GM23338 (cell line): ENCODE results near the gene GNG12. TPM values are rescaled to one million over a fixed set of nuclear protein-coding genes. Genes with fewer than 3 reads are reported as not detected.

Experiments used
- ATAC-seq: fragments of 200-7000 bp; cut with Tn5 transposase; 3 replicates; pipeline ENCODE4 v1.9.1; 2020
- DNase-seq: peaks from one replicate; pipeline ENCODE4 v3.0.0-alpha.2; 2015; ENCODE audit warnings: low spot score
- H2AFZ ChIP-seq: fragments of 200-600 bp; sonication (generic); 2 replicates; pipeline ENCODE4 v1.8.0; 2016; ENCODE audit warnings: antibody characterized with exemption, mild to moderate bottlenecking, moderate library complexity
- H3F3A ChIP-seq: fragments of 200-600 bp; sonication (generic); replicated peaks from 2 replicates; pipeline ENCODE4 v1.8.0; 2017; ENCODE audit warnings: antibody characterized with exemption, mixed run types, low read depth
- H3K27ac ChIP-seq: fragments of 200-600 bp; sonication (generic); 2 replicates; pipeline ENCODE4 v1.6.1; 2016; ENCODE audit warnings: low read depth
- H3K27me3 ChIP-seq: fragments of 200-600 bp; sonication (generic); 2 replicates; pipeline ENCODE4 v1.8.0; 2016; ENCODE audit warnings: mild to moderate bottlenecking, mixed run types, moderate library complexity; ENCODE audit not compliant: insufficient read depth
- H3K36me3 ChIP-seq: fragments of 200-600 bp; sonication (generic); 2 replicates; pipeline ENCODE4 v1.8.0; 2016; ENCODE audit warnings: mild to moderate bottlenecking; ENCODE audit not compliant: insufficient read depth
- H3K4me1 ChIP-seq: fragments of 200-600 bp; sonication (generic); 2 replicates; pipeline ENCODE4 v1.8.0; 2016; ENCODE audit warnings: mild to moderate bottlenecking, moderate library complexity; ENCODE audit not compliant: insufficient read depth
- H3K4me2 ChIP-seq: fragments of 200-600 bp; sonication (generic); 2 replicates; pipeline ENCODE4 v1.7.1; 2017; ENCODE audit warnings: mixed run types
- H3K4me3 ChIP-seq: fragments of 200-600 bp; sonication (generic); 2 replicates; pipeline ENCODE4 v1.6.1; 2016; ENCODE audit warnings: mixed run types
- H3K79me2 ChIP-seq: fragments of 200-600 bp; sonication (generic); replicated peaks from 2 replicates; pipeline ENCODE4 v1.8.0; 2017; ENCODE audit warnings: mild to moderate bottlenecking; ENCODE audit not compliant: insufficient read depth
- H3K9me2 ChIP-seq: fragments of 200-600 bp; sonication (generic); 2 replicates; pipeline ENCODE4 v1.8.0; 2017; ENCODE audit not compliant: insufficient read depth
- H4K20me1 ChIP-seq: fragments of 200-600 bp; sonication (generic); replicated peaks from 2 replicates; pipeline ENCODE4 v1.8.0; 2017; ENCODE audit warnings: mild to moderate bottlenecking; ENCODE audit not compliant: insufficient read depth
- H3K27ac Mint-ChIP-seq: 2 replicates; pipeline ENCODE4 v1.8.0; 2020; ENCODE audit warnings: inconsistent platforms, mild to moderate bottlenecking, moderate library complexity, mixed read lengths
- H3K27me3 Mint-ChIP-seq: 3 replicates; pipeline ENCODE4 v1.8.0; 2022; ENCODE audit warnings: low read depth, mild to moderate bottlenecking, moderate library complexity, mixed read lengths, inconsistent platforms; ENCODE audit not compliant: insufficient read depth, poor library complexity
- H3K36me3 Mint-ChIP-seq: 3 replicates; pipeline ENCODE4 v1.8.0; 2021; ENCODE audit warnings: low read depth, mild to moderate bottlenecking, inconsistent platforms, moderate library complexity, mixed read lengths
- H3K4me1 Mint-ChIP-seq: 3 replicates; pipeline ENCODE4 v1.8.0; 2020; ENCODE audit warnings: mild to moderate bottlenecking, inconsistent platforms, mixed read lengths
- H3K4me3 Mint-ChIP-seq: 3 replicates; pipeline ENCODE4 v1.8.0; 2021; ENCODE audit warnings: moderate library complexity, mild to moderate bottlenecking, inconsistent platforms, mixed read lengths
- H3K9me3 Mint-ChIP-seq: 3 replicates; pipeline ENCODE4 v1.8.0; 2020; ENCODE audit warnings: moderate library complexity, mild to moderate bottlenecking, inconsistent platforms, mixed read lengths
- CREB1 ChIP-seq: fragments of 250-450 bp; sonication (Bioruptor Pico); IDR thresholded peaks from 2 replicates; pipeline ENCODE4 v1.5.0; 2020; ENCODE audit warnings: low read depth, mild to moderate bottlenecking, moderate library complexity
- ETS1 ChIP-seq: IDR thresholded peaks from 2 replicates; pipeline ENCODE4 v1.6.1; 2016; ENCODE audit warnings: antibody characterized with exemption
- EZH2phosphoT487 ChIP-seq: fragments of 200-600 bp; sonication (generic); IDR thresholded peaks from one replicate; pipeline ENCODE4 v1.8.1; 2018; ENCODE audit warnings: antibody characterized with exemption; ENCODE audit not compliant: unreplicated experiment
- JUNB ChIP-seq: IDR thresholded peaks from one replicate; pipeline ENCODE4 v1.6.1; 2016; ENCODE audit warnings: antibody characterized with exemption; ENCODE audit not compliant: unreplicated experiment
- NANOG ChIP-seq: IDR thresholded peaks from 2 replicates; pipeline ENCODE4 v1.6.1; 2016; ENCODE audit warnings: antibody characterized with exemption, borderline replicate concordance
- POLR2AphosphoS5 ChIP-seq: IDR thresholded peaks from 2 replicates; pipeline ENCODE4 v1.6.1; 2016; ENCODE audit warnings: antibody characterized with exemption, low read depth
- REST ChIP-seq: IDR thresholded peaks from one replicate; pipeline ENCODE4 v1.6.1; 2018; ENCODE audit warnings: antibody characterized with exemption; ENCODE audit not compliant: unreplicated experiment
- STAT1 ChIP-seq: IDR thresholded peaks from one replicate; pipeline ENCODE4 v1.6.1; 2016; ENCODE audit warnings: antibody characterized with exemption; ENCODE audit not compliant: unreplicated experiment
- ZNF114 ChIP-seq: fragments of 250-450 bp; sonication (Bioruptor Pico); IDR thresholded peaks from 2 replicates; pipeline ENCODE4 v1.5.0; 2020; ENCODE audit warnings: mild to moderate bottlenecking, moderate library complexity
- ZNF331 ChIP-seq: fragments of 250-450 bp; sonication (Bioruptor Pico); IDR thresholded peaks from 2 replicates; pipeline ENCODE4 v1.5.0; 2020; ENCODE audit warnings: low read depth, mild to moderate bottlenecking, moderate library complexity
- ZNF462 ChIP-seq: fragments of 250-450 bp; sonication (Bioruptor Pico); IDR thresholded peaks from 2 replicates; pipeline ENCODE4 v1.5.0; 2020; ENCODE audit warnings: mild to moderate bottlenecking, moderate library complexity
- polyA plus RNA-seq: library from polyadenylated mRNA; unstranded; fragments of >200 nt; fragmentation: Nextera tagmentation; extraction: Ambion mirVana; gene quantifications from 2 replicates; pipeline ENCODE4 v1.2.1, GENCODE V29; 2016
- total RNA-seq: library from RNA; depleted of rRNA; stranded (reverse); fragments of >200 nt; shearing (Covaris generic); gene quantifications from 2 replicates; pipeline ENCODE4 v1.2.3, GENCODE V29; 2014

GNG12 gene
- total and polyA plus RNA-seq, 2 experiments from 2014 or later, result 13.4 to 33.0 TPM

- no peak for TF ChIP-seq ZNF462 (CRISPR knock-in tag)
- TF ChIP-seq JUNB, result no peak
- TF ChIP-seq ZNF331 (CRISPR knock-in tag), result no peak
- TF ChIP-seq ETS1, result no peak
- TF ChIP-seq NANOG, result no peak
- TF ChIP-seq CREB1 (CRISPR knock-in tag), result no peak
- no peak for TF ChIP-seq POLR2AphosphoS5
- TF ChIP-seq STAT1, result no peak
Measured at GRCh38 chr1:67882196-67882958, 49.1 kb upstream of the GNG12 start (continued).

GRCh38 chr1:67880056-67880601 lies 46.9 kb upstream of the GNG12 start:
- ATAC-seq, result no peak
- Mint-ChIP-seq H3K27ac (no peak overlapping the region), H3K4me3 (no peak overlapping the region), H3K36me3 (no peaks in the 10 kb centered on the region), H3K9me3 (no peaks in the 10 kb centered on the region), H3K4me1 (no peaks in the 10 kb centered on the region), H3K27me3 (peaks cover 2% of the 10 kb centered on the region)
- Histone ChIP-seq H3K4me2 (no peak overlapping the region), H3K79me2 (no peaks in the 10 kb centered on the region), H3K9me2 (no peaks in the 10 kb centered on the region), H3K27ac (no peak overlapping the region), H3K4me3 (no peak overlapping the region), H3K36me3 (no peaks in the 10 kb centered on the region), H3F3A (no peaks in the 10 kb centered on the region), H3K27me3 (no peaks in the 10 kb centered on the region), H4K20me1 (no peaks in the 10 kb centered on the region), H2AFZ (no peak overlapping the region), H3K4me1 (no peaks in the 10 kb centered on the region)
- DNase-seq, result no peak
- no peak for TF ChIP-seq STAT1
- TF ChIP-seq JUNB, result no peak
- TF ChIP-seq REST, result no peak
- TF ChIP-seq ZNF114 (CRISPR knock-in tag), result no peak
- TF ChIP-seq EZH2phosphoT487, result no peak
- TF ChIP-seq POLR2AphosphoS5, result no peak
